CD14-positive monocyte (primary cell): Measurements from ENCODE around the gene API5. TPM values are rescaled to one million over a fixed set of nuclear protein-coding genes. Genes with fewer than 3 reads are reported as not detected.

Source experiments
- DNase-seq, 3 donors: peaks; one replicate each; pipeline ENCODE4 v3.0.0-alpha.2; 2011 to 2022
- H2AFZ ChIP-seq: 2 replicates; pipeline ENCODE4 v1.6.0; 2012; ENCODE audit warnings: mild to moderate bottlenecking, low read depth, low read length, inconsistent platforms; ENCODE audit not compliant: insufficient read depth, poor library complexity, severe bottlenecking
- H3K27ac ChIP-seq, 2 donors: 1 replicate in 1 of 2; 2 replicates in 1 of 2; pipeline ENCODE4 v1.5.1; 2012 to 2013; ENCODE audit warnings: low read length in 2 of 2, control low read depth in 1 of 2, inconsistent platforms in 1 of 2, low read depth in 1 of 2, mild to moderate bottlenecking in 1 of 2
- H3K27me3 ChIP-seq, 2 donors: one replicate each; pipeline versions ENCODE4 v1.6.0 to v1.6.1; 2011 to 2013; ENCODE audit warnings: low read length in 2 of 2; ENCODE audit not compliant: control insufficient read depth in 2 of 2, insufficient read depth in 2 of 2
- H3K36me3 ChIP-seq, 2 donors: replicated peaks in 1 of 2; 1 replicate in 1 of 2; 2 replicates in 1 of 2; pipeline versions ENCODE4 v1.5.1 to v1.6.1; 2012 to 2013; ENCODE audit warnings: low read length in 2 of 2, control low read depth in 1 of 2, inconsistent platforms in 1 of 2, mild to moderate bottlenecking in 1 of 2; ENCODE audit not compliant: insufficient read depth in 2 of 2, control insufficient read depth in 1 of 2
- H3K4me1 ChIP-seq, 2 donors: 1 replicate in 1 of 2; 2 replicates in 1 of 2; pipeline versions ENCODE4 v1.5.1 to v1.6.1; 2012 to 2013; ENCODE audit warnings: low read length in 2 of 2, control low read depth in 1 of 2, inconsistent platforms in 1 of 2, mild to moderate bottlenecking in 1 of 2, moderate library complexity in 1 of 2; ENCODE audit not compliant: insufficient read depth in 2 of 2, control insufficient read depth in 1 of 2
- H3K4me2 ChIP-seq: replicated peaks from 2 replicates; pipeline ENCODE3; 2012; ENCODE audit warnings: low read length, moderate library complexity, mild to moderate bottlenecking; ENCODE audit not compliant: poor library complexity, severe bottlenecking; ENCODE audit errors: extremely low read depth
- H3K4me3 ChIP-seq, 3 experiments: fragments of 200-600 bp in 1 of 3; sonication (generic) in 1 of 3; replicated peaks in 1 of 3; 1 replicate in 2 of 3; 2 replicates in 1 of 3; pipeline ENCODE4 v1.5.1; 2011 to 2013; ENCODE audit warnings: low read length in 3 of 3, mild to moderate bottlenecking in 3 of 3, control low read depth in 2 of 3, low read depth in 2 of 3, inconsistent platforms in 1 of 3, moderate library complexity in 1 of 3
- H3K79me2 ChIP-seq: 2 replicates; pipeline ENCODE4 v1.6.0; 2012; ENCODE audit warnings: mild to moderate bottlenecking, control low read depth, inconsistent platforms, low read length, moderate library complexity; ENCODE audit not compliant: insufficient read depth
- H3K9ac ChIP-seq: 2 replicates; pipeline ENCODE4 v1.6.0; 2017; ENCODE audit warnings: low read length, mild to moderate bottlenecking; ENCODE audit not compliant: insufficient read depth, poor library complexity, severe bottlenecking
- H3K9me3 ChIP-seq, 2 donors: replicated peaks in 1 of 2; 1 replicate in 1 of 2; 2 replicates in 1 of 2; pipeline versions ENCODE4 v1.5.1 to v1.6.1; 2012 to 2013; ENCODE audit warnings: low read length in 2 of 2, control low read depth in 1 of 2; ENCODE audit not compliant: control insufficient read depth in 1 of 2, insufficient read depth in 1 of 2
- H4K20me1 ChIP-seq: 2 replicates; pipeline ENCODE4 v1.6.0; 2012; ENCODE audit warnings: mild to moderate bottlenecking, low read length, control low read depth, moderate library complexity; ENCODE audit not compliant: insufficient read depth
- H3K27ac Mint-ChIP-seq, 7 donors: one replicate each; pipeline ENCODE4 v1.8.0; 2020; ENCODE audit warnings: mild to moderate bottlenecking in 7 of 7, mixed read lengths in 7 of 7, moderate library complexity in 6 of 7, inconsistent platforms in 2 of 7
- H3K27me3 Mint-ChIP-seq, 3 donors: one replicate each; pipeline ENCODE4 v1.8.0; 2021 to 2022; ENCODE audit warnings: low read depth in 3 of 3, mild to moderate bottlenecking in 3 of 3, mixed read lengths in 3 of 3, moderate library complexity in 3 of 3, inconsistent platforms in 1 of 3
- H3K36me3 Mint-ChIP-seq, 2 donors: one replicate each; pipeline ENCODE4 v1.8.0; 2020; ENCODE audit warnings: mixed read lengths in 2 of 2, inconsistent platforms in 1 of 2, mild to moderate bottlenecking in 1 of 2
- H3K4me1 Mint-ChIP-seq: one replicate; pipeline ENCODE4 v1.8.0; 2020; ENCODE audit warnings: mild to moderate bottlenecking, mixed read lengths
- H3K4me3 Mint-ChIP-seq, 2 donors: one replicate each; pipeline ENCODE4 v1.8.0; 2020; ENCODE audit warnings: mild to moderate bottlenecking in 2 of 2, mixed read lengths in 2 of 2, moderate library complexity in 1 of 2
- H3K9me3 Mint-ChIP-seq, 7 donors: one replicate each; pipeline ENCODE4 v1.8.0; 2020 to 2022; ENCODE audit warnings: mixed read lengths in 7 of 7, mild to moderate bottlenecking in 6 of 7, moderate library complexity in 6 of 7, inconsistent platforms in 2 of 7
- CTCF ChIP-seq: fragments of 200-600 bp; IDR thresholded peaks from one replicate; pipeline ENCODE4 v1.8.0; 2022; ENCODE audit warnings: antibody characterized with exemption, mild to moderate bottlenecking
- WGBS: methylation state at CpG from one replicate; pipeline ENCODE4 v1.1.5; 2013; ENCODE audit warnings: missing lambda C conversion rate; ENCODE audit not compliant: insufficient coverage; 5-methylcytosine and 5-hydroxymethylcytosine counted together
- intact Hi-C, 2 donors: fragments of 100-400 bp; cut with micrococcal nuclease; formaldehyde crosslinking; loops; one replicate each; pipeline versions ENCODE4 v1.15.0 to v1.15.1; 2023
- polyA plus RNA-seq, 3 donors: library from polyadenylated mRNA; depleted of rRNA in 1 of 3; unstranded in 2 of 3; stranded (reverse) in 1 of 3; fragments of 300-500 nt in 2 of 3; fragments of >200 nt in 1 of 3; fragmentation: Illumina TruSeq in 2 of 3; gene quantifications; 1 replicate in 2 of 3; 2 replicates in 1 of 3; pipeline ENCODE4 v1.2.3, GENCODE V29; 2012 to 2021

Gene API5
- polyA plus RNA-seq, 3 donors = 17.1 to 84.0 (median 65.9) TPM

GRCh38 chr11:43327987-43328386, 16.2 kb downstream of the API5 start:
- Histone ChIP-seq H2AFZ (no peak overlapping the region), H3K79me2 (no peaks in the 10 kb centered on the region), H3K27me3 (no peaks in the 10 kb centered on the region), H3K9me3 (no peaks in the 10 kb centered on the region), H4K20me1 (no peaks in the 10 kb centered on the region), H3K4me1 (no peaks in the 10 kb centered on the region), H3K4me3 (no peak overlapping the region), H3K27ac (no peak overlapping the region), H3K36me3 (peaks cover 90 to 100% of the 10 kb centered on the region in 2 donors), H3K9ac (no peak overlapping the region), H3K4me2 (no peak overlapping the region)
- no peaks in the 10 kb centered on the region for H3K27me3 Mint-ChIP-seq
- no peak for TF ChIP-seq CTCF
- WGBS = 88% methylated on average over 1 of the region's 2 CpGs
- no peaks in the 10 kb centered on the region for H3K9me3 Mint-ChIP-seq
- no peak overlapping the region for H3K4me3 Mint-ChIP-seq
- peaks cover 89 to 90% of the 10 kb centered on the region in 2 donors for H3K36me3 Mint-ChIP-seq
- no peaks in the 10 kb centered on the region for H3K4me1 Mint-ChIP-seq
- no peak for DNase-seq
- no peak overlapping the region for H3K27ac Mint-ChIP-seq
- intact Hi-C loops = loop anchor here in 1 of 2 donors (10.0 kb wide), 1 partner anchor 67 kb away; no protein-coding TSS in a partner anchor

- H3K27ac Mint-ChIP-seq = no peak overlapping the region
- Histone ChIP-seq H3K4me2 (no peak overlapping the region), H3K27ac (no peak overlapping the region), H3K27me3 (no peaks in the 10 kb centered on the region), H3K79me2 (no peaks in the 10 kb centered on the region), H4K20me1 (no peaks in the 10 kb centered on the region), H3K36me3 (peaks cover 90 to 100% of the 10 kb centered on the region in 2 donors), H3K9me3 (no peaks in the 10 kb centered on the region), H3K4me1 (no peaks in the 10 kb centered on the region), H2AFZ (no peak overlapping the region), H3K9ac (no peak overlapping the region), H3K4me3 (no peak overlapping the region)
- H3K27me3 Mint-ChIP-seq = no peaks in the 10 kb centered on the region
- intact Hi-C loops = loop anchor here in 1 of 2 donors (10.0 kb wide), 1 partner anchor 66 kb away; no protein-coding TSS in a partner anchor
- H3K4me3 Mint-ChIP-seq = no peak overlapping the region
- H3K4me1 Mint-ChIP-seq = no peaks in the 10 kb centered on the region
- no peak for TF ChIP-seq CTCF
- H3K36me3 Mint-ChIP-seq = peaks cover 88 to 89% of the 10 kb centered on the region in 2 donors
- no peak for DNase-seq
- no peaks in the 10 kb centered on the region for H3K9me3 Mint-ChIP-seq
- no CpG with 5 or more reads among the region's 2 CpGs for WGBS
These were observed 16.7 kb downstream of the API5 start for GRCh38 chr11:43328482-43328881.
